ENCODE data around the gene DIS3L2.

GRCh38 chr2:232234922-232235615 is 273.6 kb downstream of the DIS3L2 start:
- TF ChIP-seq EZH2 (IDR thresholded peaks at IDR 0.05), result no peak
- no peak for TF ChIP-seq POLR2AphosphoS5 (IDR thresholded peaks at IDR 0.05; ENCODE audit: borderline replicate concordance, low read depth, low read length)
